Measurements from ENCODE around the gene CD244.
"Not testable (repeated sequence)": the region's sequence is repeated elsewhere in the genome, so short reads cannot be mapped to it uniquely, and the experiment has no call there.

The CD244 gene

GRCh38 chr1:160904783-160905616 lies 42.3 kb upstream of the CD244 start:
- no peak for TF ChIP-seq CTCF (IDR thresholded peaks at IDR 0.05; ENCODE audit: extremely low read depth, insufficient read depth, missing control alignments)
- in situ Hi-C loops (cut with MboI; ENCODE audit: low pct_unique_long_range_greater_than_20kb, low sequenced_read_pairs, unreplicated experiment), result no loop called here
- no peak for DNase-seq (ENCODE audit: low spot score)

- DNase-seq (ENCODE audit: low spot score); in situ Hi-C loops (cut with MboI; ENCODE audit: low pct_unique_long_range_greater_than_20kb, low sequenced_read_pairs, unreplicated experiment): not testable (repeated sequence)
Measured at GRCh38 chr1:160902251-160902650, 39.6 kb upstream of the CD244 start.

- in situ Hi-C loops (cut with MboI; ENCODE audit: low pct_unique_long_range_greater_than_20kb, low sequenced_read_pairs, unreplicated experiment), result no loop called here
- DNase-seq (ENCODE audit: low spot score), result no peak
- TF ChIP-seq CTCF (IDR thresholded peaks at IDR 0.05; ENCODE audit: extremely low read depth, insufficient read depth, missing control alignments), result peak; percentile 6
Measured at GRCh38 chr1:160901768-160902167, 39.1 kb upstream of the CD244 start.

- in situ Hi-C loops (cut with MboI; ENCODE audit: low pct_unique_long_range_greater_than_20kb, low sequenced_read_pairs, unreplicated experiment); DNase-seq (ENCODE audit: low spot score): not testable (repeated sequence)
Measured at GRCh38 chr1:160900683-160901082, 38.0 kb upstream of the CD244 start.

- in situ Hi-C loops (cut with MboI; ENCODE audit: low pct_unique_long_range_greater_than_20kb, low sequenced_read_pairs, unreplicated experiment), result not testable (repeated sequence)
Measured at GRCh38 chr1:160894368-160895135, 31.9 kb upstream of the CD244 start.

GRCh38 chr1:160891474-160891873 lies 28.8 kb upstream of the CD244 start:
- DNase-seq (ENCODE audit: low spot score), result no peak
- in situ Hi-C loops (cut with MboI; ENCODE audit: low pct_unique_long_range_greater_than_20kb, low sequenced_read_pairs, unreplicated experiment), result no loop called here
- no peak for TF ChIP-seq CTCF (IDR thresholded peaks at IDR 0.05; ENCODE audit: extremely low read depth, insufficient read depth, missing control alignments)

More at GRCh38 chr1:160894368-160895135, 31.9 kb upstream of the CD244 start:
- DNase-seq (ENCODE audit: low spot score), result not testable (repeated sequence)

GRCh38 chr1:160888926-160889325 lies 26.2 kb upstream of the CD244 start:
- no peak for DNase-seq (ENCODE audit: low spot score)
- no peak for TF ChIP-seq CTCF (IDR thresholded peaks at IDR 0.05; ENCODE audit: extremely low read depth, insufficient read depth, missing control alignments)
- in situ Hi-C loops (cut with MboI; ENCODE audit: low pct_unique_long_range_greater_than_20kb, low sequenced_read_pairs, unreplicated experiment), result no loop called here

- in situ Hi-C loops (cut with MboI; ENCODE audit: low pct_unique_long_range_greater_than_20kb, low sequenced_read_pairs, unreplicated experiment), result no loop called here
- DNase-seq (ENCODE audit: low spot score), result no peak
- TF ChIP-seq CTCF (IDR thresholded peaks at IDR 0.05; ENCODE audit: extremely low read depth, insufficient read depth, missing control alignments), result no peak
Measured at GRCh38 chr1:160887071-160887470, 24.4 kb upstream of the CD244 start.
